Activated T-cell treated with anti-CD3 and anti-CD28 coated beads, Interleukin-2, amount 50 U/mL, for 4 hours (primary cell): ENCODE results near the gene PTX3. TPM values are rescaled to one million over a fixed set of nuclear protein-coding genes. Genes with fewer than 3 reads are reported as not detected.

Experiments used
- ATAC-seq, 2 donors: fragments of 200-7000 bp; cut with Tn5 transposase; one replicate each; pipeline ENCODE4 v1.10.0; 2021
- DNase-seq: peaks from one replicate; pipeline ENCODE4 v3.0.0-alpha.2; 2020
- H3K27me3 Mint-ChIP-seq: one replicate; pipeline ENCODE4 v1.8.0; 2021; ENCODE audit warnings: low read depth, mixed read lengths
- H3K36me3 Mint-ChIP-seq: one replicate; pipeline ENCODE4 v1.8.0; 2022; ENCODE audit warnings: mixed read lengths; ENCODE audit not compliant: insufficient read depth
- H3K4me1 Mint-ChIP-seq: one replicate; pipeline ENCODE4 v1.8.0; 2021; ENCODE audit warnings: low read depth, mixed read lengths
- H3K4me3 Mint-ChIP-seq: one replicate; pipeline ENCODE4 v1.8.0; 2021; ENCODE audit warnings: mild to moderate bottlenecking, moderate library complexity, mixed read lengths
- H3K9me3 Mint-ChIP-seq: one replicate; pipeline ENCODE4 v1.8.0; 2021; ENCODE audit warnings: mixed read lengths
- total RNA-seq, 3 donors: library from RNA; stranded (reverse); gene quantifications; one replicate each; pipeline ENCODE4 v1.2.1, GENCODE V29; 2021

PTX3 gene
- total RNA-seq, 3 donors from 2014 or later, result 0.11 TPM; not detected in 2

DNA sequence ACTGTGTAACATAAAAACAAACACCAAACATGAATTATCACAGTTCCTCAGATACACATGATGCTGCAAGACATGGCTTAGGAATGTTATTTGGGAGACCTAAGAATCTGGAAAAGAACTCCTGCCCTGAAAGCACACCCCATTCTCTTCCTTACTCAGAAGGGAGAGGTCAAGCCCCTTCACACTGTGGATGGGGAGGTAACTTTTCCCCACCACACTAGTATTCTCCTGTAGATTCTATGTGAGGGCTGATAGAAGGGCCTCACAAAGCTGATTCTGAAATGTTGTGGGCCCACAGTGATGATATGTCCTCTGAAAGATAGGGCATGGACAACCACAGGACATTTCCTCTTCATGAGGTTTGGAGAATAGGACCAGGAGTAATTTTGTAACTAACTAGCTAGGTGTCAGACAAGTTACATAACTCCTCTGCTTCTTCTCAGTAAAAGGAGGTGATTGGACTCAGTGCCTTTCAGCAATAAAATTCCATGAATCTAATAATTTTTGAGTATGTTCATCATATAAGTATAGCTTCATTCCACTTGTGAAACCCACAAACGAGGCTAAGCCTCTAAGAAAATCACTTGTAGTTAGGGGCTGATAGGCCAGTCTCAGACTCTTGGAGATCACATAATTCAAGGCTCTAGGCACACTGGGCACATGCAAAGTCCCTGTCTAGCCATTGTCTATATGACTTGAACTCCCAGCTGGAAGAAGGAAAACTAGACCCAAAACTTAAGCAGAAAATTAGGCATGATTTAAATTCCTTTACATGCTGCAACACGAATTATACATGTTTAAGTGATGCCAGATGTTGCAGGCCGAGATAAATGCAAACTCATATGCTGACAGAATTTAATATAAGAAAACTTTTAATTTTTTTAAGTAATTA, 7.5 kb downstream of the PTX3 start:
- H3K36me3 Mint-ChIP-seq, result no peaks in the 10 kb centered on the region
- H3K4me3 Mint-ChIP-seq, result no peak overlapping the region

GRCh38 chr3:157444797-157445184, 8.1 kb downstream of the PTX3 start:
- DNase-seq, result no peak
- Mint-ChIP-seq H3K4me1 (no peaks in the 10 kb centered on the region), H3K4me3 (no peak overlapping the region), H3K9me3 (no peaks in the 10 kb centered on the region), H3K27me3 (peaks cover 6% of the 10 kb centered on the region), H3K36me3 (no peaks in the 10 kb centered on the region)
- ATAC-seq, result no peak

More for the DNA sequence above, 7.5 kb downstream of the PTX3 start:
- no peak for ATAC-seq
- H3K9me3 Mint-ChIP-seq, result no peaks in the 10 kb centered on the region
- H3K4me1 Mint-ChIP-seq, result no peaks in the 10 kb centered on the region
- peaks cover 12% of the 10 kb centered on the region for H3K27me3 Mint-ChIP-seq
- no peak for DNase-seq

DNA sequence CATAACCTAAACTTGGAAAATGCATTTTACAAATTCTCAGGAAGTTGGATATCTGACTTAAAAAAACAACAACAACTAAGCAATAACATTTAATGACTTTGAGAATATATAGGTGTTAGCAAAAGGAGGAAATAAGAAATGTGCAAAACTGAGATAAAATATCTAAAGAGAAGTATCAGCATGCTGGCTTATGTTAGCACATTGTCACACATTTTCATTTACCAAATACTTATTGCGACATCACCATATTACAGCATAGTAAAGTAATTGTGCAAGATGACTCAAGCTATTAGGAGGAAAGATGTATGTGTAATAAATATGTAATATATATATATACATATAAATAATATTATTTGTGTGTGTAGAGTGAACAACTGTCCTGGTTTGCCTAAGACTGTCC, 9.2 kb downstream of the PTX3 start:
- H3K36me3 Mint-ChIP-seq, result no peaks in the 10 kb centered on the region

GRCh38 chr3:157447026-157447694, 10.5 kb downstream of the PTX3 start:
- Mint-ChIP-seq H3K27me3 (peaks cover 8% of the 10 kb centered on the region), H3K36me3 (no peaks in the 10 kb centered on the region), H3K4me3 (no peak overlapping the region), H3K9me3 (no peaks in the 10 kb centered on the region), H3K4me1 (no peaks in the 10 kb centered on the region)
- ATAC-seq (no peak), DNase-seq (no peak)

More for the DNA sequence above, 9.2 kb downstream of the PTX3 start:
- no peaks in the 10 kb centered on the region for H3K4me1 Mint-ChIP-seq
- H3K27me3 Mint-ChIP-seq, result peaks cover 5% of the 10 kb centered on the region
- ATAC-seq, result no peak
- no peak overlapping the region for H3K4me3 Mint-ChIP-seq
- H3K9me3 Mint-ChIP-seq, result no peaks in the 10 kb centered on the region
- DNase-seq, result no peak

GRCh38 chr3:157452097-157452496, 15.4 kb downstream of the PTX3 start:
- Mint-ChIP-seq H3K27me3 (peaks cover 4% of the 10 kb centered on the region), H3K36me3 (no peaks in the 10 kb centered on the region)
- no peak for ATAC-seq

GRCh38 chr3:157453824-157454223, 17.2 kb downstream of the PTX3 start:
- Mint-ChIP-seq H3K4me3 (no peak overlapping the region), H3K4me1 (no peaks in the 10 kb centered on the region), H3K9me3 (no peaks in the 10 kb centered on the region), H3K27me3 (peaks cover 7% of the 10 kb centered on the region), H3K36me3 (no peaks in the 10 kb centered on the region)
- DNase-seq (no peak), ATAC-seq (no peak)

More at GRCh38 chr3:157452097-157452496, 15.4 kb downstream of the PTX3 start:
- DNase-seq, result no peak
- Mint-ChIP-seq H3K4me1 (no peaks in the 10 kb centered on the region), H3K9me3 (no peaks in the 10 kb centered on the region), H3K4me3 (no peak overlapping the region)

DNA sequence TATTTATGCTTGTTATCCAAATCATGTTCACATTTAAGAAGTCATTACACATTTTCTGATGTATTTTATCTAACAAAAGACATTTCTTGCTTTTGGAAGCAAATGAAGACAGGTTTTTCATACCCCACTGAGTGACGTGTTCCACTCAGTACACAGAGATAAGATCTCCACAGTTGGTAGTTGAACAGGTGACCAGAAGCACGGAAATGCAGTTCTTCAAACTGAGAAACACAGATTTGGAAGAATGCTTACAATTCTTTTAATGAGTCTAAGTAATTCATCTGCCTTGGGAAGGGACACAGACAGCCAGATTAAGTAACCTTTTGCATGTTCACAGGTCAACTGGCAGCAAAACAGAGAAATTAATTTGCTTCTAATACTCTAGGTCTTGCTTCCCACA, 23.1 kb downstream of the PTX3 start:
- no peak for DNase-seq

DNA sequence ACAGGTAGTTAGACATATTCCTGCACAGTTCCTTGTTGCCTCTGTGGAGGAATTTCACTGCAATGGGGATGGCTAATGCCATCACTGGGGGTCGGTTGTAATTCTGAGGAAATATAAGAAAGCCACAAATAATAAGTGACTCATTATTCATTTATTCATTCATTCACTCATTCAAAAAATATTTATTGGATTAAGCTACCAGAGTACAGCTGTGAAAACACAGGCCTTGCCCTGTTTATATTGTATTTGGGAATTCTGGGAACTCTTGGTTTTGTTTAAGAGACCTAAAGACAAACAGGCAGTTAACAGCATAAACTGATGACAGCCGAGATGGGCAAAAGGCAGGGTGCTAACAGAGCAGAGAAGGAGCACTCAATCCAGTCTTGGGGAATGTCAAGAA, 23.6 kb downstream of the PTX3 start:
- DNase-seq, result no peak
- Mint-ChIP-seq H3K4me1 (no peaks in the 10 kb centered on the region), H3K9me3 (no peaks in the 10 kb centered on the region), H3K27me3 (peaks cover 19% of the 10 kb centered on the region), H3K4me3 (no peak overlapping the region), H3K36me3 (no peaks in the 10 kb centered on the region)
- ATAC-seq, result no peak

More for the DNA sequence above, 23.1 kb downstream of the PTX3 start:
- no peak for ATAC-seq
- H3K4me1 Mint-ChIP-seq, result no peaks in the 10 kb centered on the region
- peaks cover 19% of the 10 kb centered on the region for H3K27me3 Mint-ChIP-seq
- no peaks in the 10 kb centered on the region for H3K36me3 Mint-ChIP-seq
- no peak overlapping the region for H3K4me3 Mint-ChIP-seq
- no peaks in the 10 kb centered on the region for H3K9me3 Mint-ChIP-seq

DNA sequence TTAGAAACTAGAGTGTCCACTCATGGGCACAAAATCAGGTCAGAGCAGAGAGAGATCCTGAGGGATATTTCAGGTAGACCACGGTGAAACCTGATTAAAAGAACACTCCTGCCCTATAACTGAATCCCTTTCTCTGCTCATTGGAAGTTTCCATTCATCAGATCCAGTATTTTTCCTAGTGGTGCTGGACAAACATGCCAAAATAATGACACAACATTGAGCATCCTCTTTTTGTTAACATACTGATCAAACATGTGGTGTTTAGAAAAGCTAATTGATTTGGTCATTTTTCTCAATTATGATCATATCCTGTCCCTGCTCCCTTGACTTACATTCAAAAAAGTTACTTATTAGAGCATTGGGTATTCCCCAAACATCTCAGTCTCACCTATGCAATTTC, 27.2 kb downstream of the PTX3 start:
- Mint-ChIP-seq H3K4me1 (no peaks in the 10 kb centered on the region), H3K27me3 (peaks cover 16% of the 10 kb centered on the region), H3K4me3 (no peak overlapping the region), H3K36me3 (no peaks in the 10 kb centered on the region), H3K9me3 (no peaks in the 10 kb centered on the region)
- DNase-seq (no peak), ATAC-seq (no peak)

GRCh38 chr3:157464321-157464720, 27.7 kb downstream of the PTX3 start:
- no peaks in the 10 kb centered on the region for H3K36me3 Mint-ChIP-seq
- H3K4me3 Mint-ChIP-seq, result no peak overlapping the region
- no peak for DNase-seq
- ATAC-seq, result no peak
- H3K9me3 Mint-ChIP-seq, result no peaks in the 10 kb centered on the region
- peaks cover 14% of the 10 kb centered on the region for H3K27me3 Mint-ChIP-seq
- no peaks in the 10 kb centered on the region for H3K4me1 Mint-ChIP-seq

DNA sequence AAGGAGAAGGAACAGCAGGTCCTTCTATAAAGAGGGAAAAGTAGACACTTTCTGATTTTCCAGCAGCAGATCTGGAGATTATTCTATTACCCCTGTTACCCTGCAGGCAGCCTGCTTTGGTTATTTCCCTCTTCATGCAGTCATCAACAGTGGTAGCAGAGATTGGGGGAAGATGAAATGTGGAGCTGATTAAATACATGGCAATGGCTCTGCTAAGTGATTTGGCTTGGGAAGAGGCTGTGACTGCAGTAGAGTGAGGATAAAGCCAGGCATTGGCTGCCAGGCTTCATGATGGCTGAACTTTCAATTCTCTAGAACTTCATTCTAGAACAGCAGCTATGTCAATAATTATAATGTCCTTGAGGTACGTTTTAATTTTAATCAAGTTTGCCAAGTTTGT, 29.1 kb downstream of the PTX3 start:
- Mint-ChIP-seq H3K4me3 (no peak overlapping the region), H3K36me3 (no peaks in the 10 kb centered on the region), H3K4me1 (no peaks in the 10 kb centered on the region), H3K9me3 (no peaks in the 10 kb centered on the region), H3K27me3 (peaks cover 3% of the 10 kb centered on the region)
- DNase-seq (no peak), ATAC-seq (no peak)

DNA sequence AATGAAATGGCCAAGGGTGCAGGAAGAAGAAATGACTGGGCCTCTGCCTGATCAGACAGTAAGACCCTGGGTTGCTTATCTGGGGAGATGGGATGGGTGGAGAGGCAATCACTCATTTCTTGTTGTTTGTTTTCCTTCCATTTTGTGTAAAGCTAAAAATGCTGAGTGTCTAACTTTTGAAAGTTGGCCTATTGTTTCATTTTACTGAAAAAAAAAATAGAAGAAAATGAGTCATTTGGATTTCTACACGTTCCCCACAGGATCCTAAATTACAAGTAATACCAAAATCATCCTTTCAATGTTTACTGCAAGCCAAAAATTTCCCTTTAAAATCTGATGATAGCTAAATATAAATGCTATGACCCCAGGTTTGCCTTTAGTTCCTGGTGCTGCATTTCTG, 30.6 kb downstream of the PTX3 start:
- Mint-ChIP-seq H3K4me3 (no peak overlapping the region), H3K9me3 (no peaks in the 10 kb centered on the region), H3K27me3 (no peaks in the 10 kb centered on the region), H3K4me1 (no peaks in the 10 kb centered on the region), H3K36me3 (no peaks in the 10 kb centered on the region)
- ATAC-seq, result no peak
- no peak for DNase-seq

DNA sequence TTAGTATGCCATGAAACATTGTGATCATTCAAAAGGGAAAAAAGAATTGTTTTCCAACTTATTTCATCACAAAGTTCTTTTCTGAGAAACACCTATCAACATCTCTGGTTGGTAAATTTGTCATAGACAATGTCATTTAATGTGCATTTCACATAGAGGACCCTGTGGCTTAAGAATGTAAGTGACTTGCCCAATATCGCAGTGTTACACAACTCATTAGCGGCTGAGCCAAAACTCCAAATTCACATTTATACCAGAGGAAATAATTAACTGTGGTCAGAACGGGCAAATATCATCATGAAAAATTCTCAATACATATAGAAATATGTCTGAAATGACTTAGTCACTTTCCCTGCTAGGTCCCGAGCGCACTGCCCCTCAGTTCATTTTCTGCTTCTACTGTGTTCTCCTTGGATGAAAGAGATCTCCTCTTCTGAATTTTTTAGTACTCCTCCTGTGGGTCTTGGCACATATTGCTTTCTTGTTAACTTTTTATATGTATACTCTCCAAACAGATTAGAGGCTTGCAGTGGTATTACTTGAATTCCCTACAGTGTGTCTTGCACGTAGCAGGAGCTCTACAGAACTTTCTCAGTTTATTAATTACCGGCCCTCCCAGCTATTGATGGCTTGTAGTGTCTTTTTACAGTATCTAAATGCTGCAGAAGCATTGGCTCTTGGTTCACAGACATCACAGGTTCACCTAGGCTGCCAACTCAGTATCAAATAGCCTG, 33.1 kb downstream of the PTX3 start:
- no peak for ATAC-seq
- Mint-ChIP-seq H3K36me3 (no peaks in the 10 kb centered on the region), H3K27me3 (no peaks in the 10 kb centered on the region), H3K4me3 (no peak overlapping the region), H3K9me3 (no peaks in the 10 kb centered on the region), H3K4me1 (no peaks in the 10 kb centered on the region)
- no peak for DNase-seq

GRCh38 chr3:157471064-157471463, 34.4 kb downstream of the PTX3 start:
- Mint-ChIP-seq H3K27me3 (peaks cover 2% of the 10 kb centered on the region), H3K36me3 (no peaks in the 10 kb centered on the region), H3K4me3 (no peak overlapping the region), H3K4me1 (no peaks in the 10 kb centered on the region), H3K9me3 (no peaks in the 10 kb centered on the region)
- ATAC-seq (no peak), DNase-seq (no peak)
